GM23338 (cell line): ENCODE measurements around the gene F9. TPM values are rescaled to one million over a fixed set of nuclear protein-coding genes. Genes with fewer than 3 reads are reported as not detected.

Experiments
- ATAC-seq: fragments of 200-7000 bp; cut with Tn5 transposase; 3 replicates; pipeline ENCODE4 v1.9.1; 2020
- DNase-seq: peaks from one replicate; pipeline ENCODE4 v3.0.0-alpha.2; 2015; ENCODE audit warnings: low spot score
- H2AFZ ChIP-seq: fragments of 200-600 bp; sonication (generic); 2 replicates; pipeline ENCODE4 v1.8.0; 2016; ENCODE audit warnings: antibody characterized with exemption, mild to moderate bottlenecking, moderate library complexity
- H3F3A ChIP-seq: fragments of 200-600 bp; sonication (generic); replicated peaks from 2 replicates; pipeline ENCODE4 v1.8.0; 2017; ENCODE audit warnings: antibody characterized with exemption, mixed run types, low read depth
- H3K27ac ChIP-seq: fragments of 200-600 bp; sonication (generic); 2 replicates; pipeline ENCODE4 v1.6.1; 2016; ENCODE audit warnings: low read depth
- H3K27me3 ChIP-seq: fragments of 200-600 bp; sonication (generic); 2 replicates; pipeline ENCODE4 v1.8.0; 2016; ENCODE audit warnings: mild to moderate bottlenecking, mixed run types, moderate library complexity; ENCODE audit not compliant: insufficient read depth
- H3K36me3 ChIP-seq: fragments of 200-600 bp; sonication (generic); 2 replicates; pipeline ENCODE4 v1.8.0; 2016; ENCODE audit warnings: mild to moderate bottlenecking; ENCODE audit not compliant: insufficient read depth
- H3K4me1 ChIP-seq: fragments of 200-600 bp; sonication (generic); 2 replicates; pipeline ENCODE4 v1.8.0; 2016; ENCODE audit warnings: mild to moderate bottlenecking, moderate library complexity; ENCODE audit not compliant: insufficient read depth
- H3K4me2 ChIP-seq: fragments of 200-600 bp; sonication (generic); 2 replicates; pipeline ENCODE4 v1.7.1; 2017; ENCODE audit warnings: mixed run types
- H3K4me3 ChIP-seq: fragments of 200-600 bp; sonication (generic); 2 replicates; pipeline ENCODE4 v1.6.1; 2016; ENCODE audit warnings: mixed run types
- H3K79me2 ChIP-seq: fragments of 200-600 bp; sonication (generic); replicated peaks from 2 replicates; pipeline ENCODE4 v1.8.0; 2017; ENCODE audit warnings: mild to moderate bottlenecking; ENCODE audit not compliant: insufficient read depth
- H3K9me2 ChIP-seq: fragments of 200-600 bp; sonication (generic); 2 replicates; pipeline ENCODE4 v1.8.0; 2017; ENCODE audit not compliant: insufficient read depth
- H4K20me1 ChIP-seq: fragments of 200-600 bp; sonication (generic); replicated peaks from 2 replicates; pipeline ENCODE4 v1.8.0; 2017; ENCODE audit warnings: mild to moderate bottlenecking; ENCODE audit not compliant: insufficient read depth
- H3K27ac Mint-ChIP-seq: 2 replicates; pipeline ENCODE4 v1.8.0; 2020; ENCODE audit warnings: inconsistent platforms, mild to moderate bottlenecking, moderate library complexity, mixed read lengths
- H3K27me3 Mint-ChIP-seq: 3 replicates; pipeline ENCODE4 v1.8.0; 2022; ENCODE audit warnings: low read depth, mild to moderate bottlenecking, moderate library complexity, mixed read lengths, inconsistent platforms; ENCODE audit not compliant: insufficient read depth, poor library complexity
- H3K36me3 Mint-ChIP-seq: 3 replicates; pipeline ENCODE4 v1.8.0; 2021; ENCODE audit warnings: low read depth, mild to moderate bottlenecking, inconsistent platforms, moderate library complexity, mixed read lengths
- H3K4me1 Mint-ChIP-seq: 3 replicates; pipeline ENCODE4 v1.8.0; 2020; ENCODE audit warnings: mild to moderate bottlenecking, inconsistent platforms, mixed read lengths
- H3K4me3 Mint-ChIP-seq: 3 replicates; pipeline ENCODE4 v1.8.0; 2021; ENCODE audit warnings: moderate library complexity, mild to moderate bottlenecking, inconsistent platforms, mixed read lengths
- H3K9me3 Mint-ChIP-seq: 3 replicates; pipeline ENCODE4 v1.8.0; 2020; ENCODE audit warnings: moderate library complexity, mild to moderate bottlenecking, inconsistent platforms, mixed read lengths
- EZH2 ChIP-seq: fragments of 200-600 bp; sonication (generic); IDR thresholded peaks from one replicate; pipeline ENCODE4 v1.8.0; 2017; ENCODE audit warnings: antibody characterized with exemption, mild to moderate bottlenecking, low read depth; ENCODE audit not compliant: unreplicated experiment
- EZH2phosphoT487 ChIP-seq: fragments of 200-600 bp; sonication (generic); IDR thresholded peaks from one replicate; pipeline ENCODE4 v1.8.1; 2018; ENCODE audit warnings: antibody characterized with exemption; ENCODE audit not compliant: unreplicated experiment
- JUNB ChIP-seq: IDR thresholded peaks from one replicate; pipeline ENCODE4 v1.6.1; 2016; ENCODE audit warnings: antibody characterized with exemption; ENCODE audit not compliant: unreplicated experiment
- POLR2AphosphoS5 ChIP-seq: IDR thresholded peaks from 2 replicates; pipeline ENCODE4 v1.6.1; 2016; ENCODE audit warnings: antibody characterized with exemption, low read depth
- STAT1 ChIP-seq: IDR thresholded peaks from one replicate; pipeline ENCODE4 v1.6.1; 2016; ENCODE audit warnings: antibody characterized with exemption; ENCODE audit not compliant: unreplicated experiment
- ZNF114 ChIP-seq: fragments of 250-450 bp; sonication (Bioruptor Pico); IDR thresholded peaks from 2 replicates; pipeline ENCODE4 v1.5.0; 2020; ENCODE audit warnings: mild to moderate bottlenecking, moderate library complexity
- ZNF331 ChIP-seq: fragments of 250-450 bp; sonication (Bioruptor Pico); IDR thresholded peaks from 2 replicates; pipeline ENCODE4 v1.5.0; 2020; ENCODE audit warnings: low read depth, mild to moderate bottlenecking, moderate library complexity
- polyA plus RNA-seq: library from polyadenylated mRNA; unstranded; fragments of >200 nt; fragmentation: Nextera tagmentation; extraction: Ambion mirVana; gene quantifications from 2 replicates; pipeline ENCODE4 v1.2.1, GENCODE V29; 2016
- total RNA-seq: library from RNA; depleted of rRNA; stranded (reverse); fragments of >200 nt; shearing (Covaris generic); gene quantifications from 2 replicates; pipeline ENCODE4 v1.2.3, GENCODE V29; 2014
- TF ChIP-seq, protein P1 (sequence below): IDR thresholded peaks from one replicate; pipeline ENCODE4 v1.6.1; 2018; ENCODE audit warnings: antibody characterized with exemption; ENCODE audit not compliant: unreplicated experiment
- TF ChIP-seq, protein P2 (sequence below): fragments of 250-450 bp; sonication (Bioruptor Pico); IDR thresholded peaks from 2 replicates; pipeline ENCODE4 v1.5.0; 2020; ENCODE audit warnings: mild to moderate bottlenecking, moderate library complexity
- TF ChIP-seq, protein P3 (sequence below): IDR thresholded peaks from 2 replicates; pipeline ENCODE4 v1.6.1; 2016; ENCODE audit warnings: antibody characterized with exemption

F9 gene
- total and polyA plus RNA-seq, 2 experiments from 2014 or later: not detected

DNA sequence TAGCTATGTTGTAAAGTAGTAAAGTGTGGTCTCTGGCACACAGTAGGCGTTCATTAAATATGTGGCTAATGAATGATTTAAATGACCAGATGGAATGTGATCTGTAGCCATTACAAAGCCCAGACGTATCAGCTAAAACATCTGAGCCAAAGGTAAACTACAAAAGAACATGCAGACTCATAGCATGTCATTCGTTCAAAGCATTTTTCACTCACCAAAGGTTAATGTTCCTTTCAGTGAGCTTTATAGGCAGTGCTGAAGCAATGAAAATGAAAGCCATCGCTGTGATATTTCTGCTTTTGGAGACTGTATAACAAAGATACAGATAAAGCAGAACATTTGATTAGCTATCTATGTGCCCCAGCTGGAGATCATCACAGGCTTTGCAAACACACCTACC lies 50.5 kb downstream of the F9 start (continued):
- TF ChIP-seq, protein P1, sequence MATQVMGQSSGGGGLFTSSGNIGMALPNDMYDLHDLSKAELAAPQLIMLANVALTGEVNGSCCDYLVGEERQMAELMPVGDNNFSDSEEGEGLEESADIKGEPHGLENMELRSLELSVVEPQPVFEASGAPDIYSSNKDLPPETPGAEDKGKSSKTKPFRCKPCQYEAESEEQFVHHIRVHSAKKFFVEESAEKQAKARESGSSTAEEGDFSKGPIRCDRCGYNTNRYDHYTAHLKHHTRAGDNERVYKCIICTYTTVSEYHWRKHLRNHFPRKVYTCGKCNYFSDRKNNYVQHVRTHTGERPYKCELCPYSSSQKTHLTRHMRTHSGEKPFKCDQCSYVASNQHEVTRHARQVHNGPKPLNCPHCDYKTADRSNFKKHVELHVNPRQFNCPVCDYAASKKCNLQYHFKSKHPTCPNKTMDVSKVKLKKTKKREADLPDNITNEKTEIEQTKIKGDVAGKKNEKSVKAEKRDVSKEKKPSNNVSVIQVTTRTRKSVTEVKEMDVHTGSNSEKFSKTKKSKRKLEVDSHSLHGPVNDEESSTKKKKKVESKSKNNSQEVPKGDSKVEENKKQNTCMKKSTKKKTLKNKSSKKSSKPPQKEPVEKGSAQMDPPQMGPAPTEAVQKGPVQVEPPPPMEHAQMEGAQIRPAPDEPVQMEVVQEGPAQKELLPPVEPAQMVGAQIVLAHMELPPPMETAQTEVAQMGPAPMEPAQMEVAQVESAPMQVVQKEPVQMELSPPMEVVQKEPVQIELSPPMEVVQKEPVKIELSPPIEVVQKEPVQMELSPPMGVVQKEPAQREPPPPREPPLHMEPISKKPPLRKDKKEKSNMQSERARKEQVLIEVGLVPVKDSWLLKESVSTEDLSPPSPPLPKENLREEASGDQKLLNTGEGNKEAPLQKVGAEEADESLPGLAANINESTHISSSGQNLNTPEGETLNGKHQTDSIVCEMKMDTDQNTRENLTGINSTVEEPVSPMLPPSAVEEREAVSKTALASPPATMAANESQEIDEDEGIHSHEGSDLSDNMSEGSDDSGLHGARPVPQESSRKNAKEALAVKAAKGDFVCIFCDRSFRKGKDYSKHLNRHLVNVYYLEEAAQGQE: no peak
- TF ChIP-seq STAT1 (no peak), JUNB (no peak)

DNA sequence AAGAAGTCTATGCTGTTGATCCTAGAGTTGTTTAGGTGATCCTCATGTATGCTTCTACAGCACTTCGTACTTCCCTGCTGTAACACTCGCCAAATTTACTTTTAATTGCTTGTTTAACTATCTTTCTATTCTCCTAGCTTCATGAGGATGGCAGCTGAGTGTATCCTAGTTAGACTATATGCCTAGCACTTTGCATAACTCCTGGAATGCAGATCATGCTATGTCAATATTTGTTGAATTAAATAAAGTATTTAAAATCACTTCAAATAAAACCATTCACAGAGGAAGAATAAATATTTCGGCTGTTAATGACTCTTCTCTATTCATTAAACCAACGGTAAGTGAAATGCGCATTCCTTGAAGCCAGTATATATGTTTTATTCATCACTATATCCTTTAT lies 55.1 kb downstream of the F9 start:
- Histone ChIP-seq H3K27ac (no peak overlapping the region), H3K36me3 (no peaks in the 10 kb centered on the region), H3K4me3 (no peak overlapping the region), H2AFZ (no peak overlapping the region), H4K20me1 (no peaks in the 10 kb centered on the region), H3K27me3 (no peaks in the 10 kb centered on the region), H3K79me2 (no peaks in the 10 kb centered on the region), H3K4me1 (no peaks in the 10 kb centered on the region), H3F3A (no peaks in the 10 kb centered on the region), H3K4me2 (no peak overlapping the region), H3K9me2 (no peaks in the 10 kb centered on the region)
- H3K4me3 Mint-ChIP-seq: no peak overlapping the region
- no peak for ATAC-seq
- H3K27me3 Mint-ChIP-seq: peaks cover 2% of the 10 kb centered on the region
- DNase-seq: no peak
- H3K36me3 Mint-ChIP-seq: no peaks in the 10 kb centered on the region
- no peaks in the 10 kb centered on the region for H3K9me3 Mint-ChIP-seq
- no peak overlapping the region for H3K27ac Mint-ChIP-seq
- peaks cover 4% of the 10 kb centered on the region; the same call in 2 of the 3 replicates for H3K4me1 Mint-ChIP-seq
- TF ChIP-seq, protein P2, sequence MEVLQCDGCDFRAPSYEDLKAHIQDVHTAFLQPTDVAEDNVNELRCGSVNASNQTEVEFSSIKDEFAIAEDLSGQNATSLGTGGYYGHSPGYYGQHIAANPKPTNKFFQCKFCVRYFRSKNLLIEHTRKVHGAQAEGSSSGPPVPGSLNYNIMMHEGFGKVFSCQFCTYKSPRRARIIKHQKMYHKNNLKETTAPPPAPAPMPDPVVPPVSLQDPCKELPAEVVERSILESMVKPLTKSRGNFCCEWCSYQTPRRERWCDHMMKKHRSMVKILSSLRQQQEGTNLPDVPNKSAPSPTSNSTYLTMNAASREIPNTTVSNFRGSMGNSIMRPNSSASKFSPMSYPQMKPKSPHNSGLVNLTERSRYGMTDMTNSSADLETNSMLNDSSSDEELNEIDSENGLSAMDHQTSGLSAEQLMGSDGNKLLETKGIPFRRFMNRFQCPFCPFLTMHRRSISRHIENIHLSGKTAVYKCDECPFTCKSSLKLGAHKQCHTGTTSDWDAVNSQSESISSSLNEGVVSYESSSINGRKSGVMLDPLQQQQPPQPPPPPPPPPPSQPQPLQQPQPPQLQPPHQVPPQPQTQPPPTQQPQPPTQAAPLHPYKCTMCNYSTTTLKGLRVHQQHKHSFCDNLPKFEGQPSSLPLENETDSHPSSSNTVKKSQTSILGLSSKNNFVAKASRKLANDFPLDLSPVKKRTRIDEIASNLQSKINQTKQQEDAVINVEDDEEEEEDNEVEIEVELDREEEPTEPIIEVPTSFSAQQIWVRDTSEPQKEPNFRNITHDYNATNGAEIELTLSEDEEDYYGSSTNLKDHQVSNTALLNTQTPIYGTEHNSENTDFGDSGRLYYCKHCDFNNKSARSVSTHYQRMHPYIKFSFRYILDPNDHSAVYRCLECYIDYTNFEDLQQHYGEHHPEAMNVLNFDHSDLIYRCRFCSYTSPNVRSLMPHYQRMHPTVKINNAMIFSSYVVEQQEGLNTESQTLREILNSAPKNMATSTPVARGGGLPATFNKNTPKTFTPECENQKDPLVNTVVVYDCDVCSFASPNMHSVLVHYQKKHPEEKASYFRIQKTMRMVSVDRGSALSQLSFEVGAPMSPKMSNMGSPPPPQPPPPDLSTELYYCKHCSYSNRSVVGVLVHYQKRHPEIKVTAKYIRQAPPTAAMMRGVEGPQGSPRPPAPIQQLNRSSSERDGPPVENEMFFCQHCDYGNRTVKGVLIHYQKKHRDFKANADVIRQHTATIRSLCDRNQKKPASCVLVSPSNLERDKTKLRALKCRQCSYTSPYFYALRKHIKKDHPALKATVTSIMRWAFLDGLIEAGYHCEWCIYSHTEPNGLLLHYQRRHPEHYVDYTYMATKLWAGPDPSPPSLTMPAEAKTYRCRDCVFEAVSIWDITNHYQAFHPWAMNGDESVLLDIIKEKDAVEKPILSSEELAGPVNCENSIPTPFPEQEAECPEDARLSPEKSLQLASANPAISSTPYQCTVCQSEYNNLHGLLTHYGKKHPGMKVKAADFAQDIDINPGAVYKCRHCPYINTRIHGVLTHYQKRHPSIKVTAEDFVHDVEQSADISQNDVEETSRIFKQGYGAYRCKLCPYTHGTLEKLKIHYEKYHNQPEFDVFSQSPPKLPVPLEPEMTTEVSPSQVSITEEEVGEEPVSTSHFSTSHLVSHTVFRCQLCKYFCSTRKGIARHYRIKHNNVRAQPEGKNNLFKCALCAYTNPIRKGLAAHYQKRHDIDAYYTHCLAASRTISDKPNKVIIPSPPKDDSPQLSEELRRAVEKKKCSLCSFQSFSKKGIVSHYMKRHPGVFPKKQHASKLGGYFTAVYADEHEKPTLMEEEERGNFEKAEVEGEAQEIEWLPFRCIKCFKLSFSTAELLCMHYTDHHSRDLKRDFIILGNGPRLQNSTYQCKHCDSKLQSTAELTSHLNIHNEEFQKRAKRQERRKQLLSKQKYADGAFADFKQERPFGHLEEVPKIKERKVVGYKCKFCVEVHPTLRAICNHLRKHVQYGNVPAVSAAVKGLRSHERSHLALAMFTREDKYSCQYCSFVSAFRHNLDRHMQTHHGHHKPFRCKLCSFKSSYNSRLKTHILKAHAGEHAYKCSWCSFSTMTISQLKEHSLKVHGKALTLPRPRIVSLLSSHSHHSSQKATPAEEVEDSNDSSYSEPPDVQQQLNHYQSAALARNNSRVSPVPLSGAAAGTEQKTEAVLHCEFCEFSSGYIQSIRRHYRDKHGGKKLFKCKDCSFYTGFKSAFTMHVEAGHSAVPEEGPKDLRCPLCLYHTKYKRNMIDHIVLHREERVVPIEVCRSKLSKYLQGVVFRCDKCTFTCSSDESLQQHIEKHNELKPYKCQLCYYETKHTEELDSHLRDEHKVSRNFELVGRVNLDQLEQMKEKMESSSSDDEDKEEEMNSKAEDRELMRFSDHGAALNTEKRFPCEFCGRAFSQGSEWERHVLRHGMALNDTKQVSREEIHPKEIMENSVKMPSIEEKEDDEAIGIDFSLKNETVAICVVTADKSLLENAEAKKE (CRISPR knock-in tag): no peak
- no peak for TF ChIP-seq EZH2
- TF ChIP-seq, protein P1: no peak
- no peak for TF ChIP-seq ZNF114 (CRISPR knock-in tag)
- no peak for TF ChIP-seq STAT1
- no peak for TF ChIP-seq ZNF331
- TF ChIP-seq JUNB: no peak
- TF ChIP-seq POLR2AphosphoS5: no peak
- TF ChIP-seq EZH2phosphoT487: no peak
- TF ChIP-seq, protein P3, sequence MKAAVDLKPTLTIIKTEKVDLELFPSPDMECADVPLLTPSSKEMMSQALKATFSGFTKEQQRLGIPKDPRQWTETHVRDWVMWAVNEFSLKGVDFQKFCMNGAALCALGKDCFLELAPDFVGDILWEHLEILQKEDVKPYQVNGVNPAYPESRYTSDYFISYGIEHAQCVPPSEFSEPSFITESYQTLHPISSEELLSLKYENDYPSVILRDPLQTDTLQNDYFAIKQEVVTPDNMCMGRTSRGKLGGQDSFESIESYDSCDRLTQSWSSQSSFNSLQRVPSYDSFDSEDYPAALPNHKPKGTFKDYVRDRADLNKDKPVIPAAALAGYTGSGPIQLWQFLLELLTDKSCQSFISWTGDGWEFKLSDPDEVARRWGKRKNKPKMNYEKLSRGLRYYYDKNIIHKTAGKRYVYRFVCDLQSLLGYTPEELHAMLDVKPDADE: no peak
